Measurements from ENCODE around the gene PIGU.
"Not testable (repeated sequence)": the region's sequence is repeated elsewhere in the genome, so short reads cannot be mapped to it uniquely, and the experiment has no call there.

Gene PIGU

GRCh38 chr20:34703061-34703423 lies 26.1 kb upstream of the PIGU start:
- H3K4me3 Mint-ChIP-seq, result no peak overlapping the region
- intact Hi-C loops (cut with micrococcal nuclease), result no loop called here
- peaks cover 35% of the 10 kb centered on the region for H3K4me1 Mint-ChIP-seq (ENCODE audit: low read depth)
- peaks cover 19% of the 10 kb centered on the region for H3K36me3 Mint-ChIP-seq (ENCODE audit: low read depth)
- no peak overlapping the region for H3K27ac Mint-ChIP-seq
- peaks cover 28% of the 10 kb centered on the region for H3K27me3 Mint-ChIP-seq
- no peaks in the 10 kb centered on the region for H3K9me3 Mint-ChIP-seq

DNA sequence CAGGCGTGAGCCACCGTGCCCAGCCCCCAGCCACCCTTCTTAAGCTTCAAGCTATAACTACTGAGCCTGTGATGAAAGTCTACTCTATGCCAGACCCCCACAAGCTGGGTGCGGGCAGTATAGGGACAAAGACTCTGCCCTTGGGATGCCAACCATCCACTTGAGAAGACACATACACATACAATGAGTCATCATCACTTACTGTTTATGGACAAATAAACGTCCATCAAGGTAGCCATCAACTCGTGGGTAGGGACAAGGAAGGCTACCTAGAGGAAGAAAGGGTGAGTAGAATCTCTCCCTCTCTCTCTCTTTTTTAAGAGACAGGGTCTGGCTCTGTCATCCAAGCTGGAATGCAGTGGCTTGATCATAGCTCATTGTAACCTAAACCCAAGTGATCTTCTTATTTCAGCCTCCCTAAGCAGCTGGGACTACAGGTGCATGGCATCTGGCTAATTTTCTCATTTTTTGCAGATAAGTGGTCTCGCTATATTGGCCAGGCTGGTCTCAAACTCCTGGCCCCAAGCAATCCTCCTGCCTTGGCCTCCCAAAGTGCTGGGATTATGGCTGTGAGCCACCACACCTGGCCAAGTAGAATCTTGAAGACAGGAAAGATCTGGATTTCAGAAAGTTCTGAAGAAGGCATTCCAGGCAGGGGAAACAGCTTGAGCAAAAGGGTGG lies 24.7 kb upstream of the PIGU start:
- no peak overlapping the region for H3K4me3 Mint-ChIP-seq

DNA sequence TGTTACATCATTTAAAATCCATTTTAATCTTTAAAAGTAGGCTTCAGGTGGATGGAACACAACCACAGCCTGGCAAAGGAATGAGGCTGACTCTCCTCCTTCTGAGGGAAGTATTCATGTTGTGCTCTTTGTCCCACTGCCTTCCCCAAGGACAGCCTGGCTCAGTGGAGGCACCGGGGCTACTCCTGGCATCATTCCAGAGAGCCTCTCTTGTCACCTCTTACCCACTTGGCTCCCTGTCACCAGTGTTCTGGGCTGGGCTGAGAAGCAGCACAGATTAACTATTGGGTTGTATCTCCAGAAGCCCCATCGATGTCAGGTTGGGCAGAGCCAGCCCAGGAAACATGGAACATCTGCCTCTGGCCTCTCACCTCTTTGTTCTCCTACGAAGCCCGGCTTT lies 16.5 kb upstream of the PIGU start:
- H3K9me3 Mint-ChIP-seq, result no peaks in the 10 kb centered on the region
- no peak overlapping the region for H3K4me3 Mint-ChIP-seq
- H3K4me1 Mint-ChIP-seq (ENCODE audit: low read depth), result peaks cover 10% of the 10 kb centered on the region
- no peak overlapping the region for H3K27ac Mint-ChIP-seq
- intact Hi-C loops (cut with micrococcal nuclease), result no loop called here
- no peaks in the 10 kb centered on the region for H3K36me3 Mint-ChIP-seq (ENCODE audit: low read depth)
- H3K27me3 Mint-ChIP-seq, result peaks cover 3% of the 10 kb centered on the region

More for the DNA sequence above, 24.7 kb upstream of the PIGU start:
- Mint-ChIP-seq H3K27me3 (peaks cover 27% of the 10 kb centered on the region), H3K9me3 (no peaks in the 10 kb centered on the region), H3K4me1 (ENCODE audit: low read depth) (peaks cover 28% of the 10 kb centered on the region), H3K36me3 (ENCODE audit: low read depth) (peaks cover 16% of the 10 kb centered on the region), H3K27ac (no peak overlapping the region)
- intact Hi-C loops (cut with micrococcal nuclease), result no loop called here

GRCh38 chr20:34691838-34692237 lies 14.9 kb upstream of the PIGU start:
- intact Hi-C loops (cut with micrococcal nuclease), result no loop called here
- Mint-ChIP-seq H3K27me3 (no peaks in the 10 kb centered on the region), H3K4me3 (no peak overlapping the region)

DNA sequence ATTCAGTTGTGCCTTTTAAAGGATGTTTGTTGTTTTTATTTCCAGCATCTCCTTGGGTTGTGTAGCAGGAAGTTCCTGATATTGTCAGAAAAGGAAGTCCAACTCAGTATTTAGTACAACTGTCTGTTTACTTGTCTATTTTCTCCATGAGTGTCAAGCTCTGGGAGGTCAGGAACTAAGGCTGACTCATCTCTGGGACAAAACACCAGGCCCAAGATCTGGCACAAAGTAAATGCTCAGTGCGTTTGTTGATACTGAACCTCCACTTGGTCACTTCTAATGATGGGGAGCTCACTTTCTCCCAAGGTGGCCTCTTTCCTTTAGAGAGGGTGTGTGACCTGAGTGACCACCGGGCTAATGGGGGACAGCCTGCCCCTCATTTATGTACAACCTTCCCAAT lies 12.6 kb upstream of the PIGU start:
- Mint-ChIP-seq H3K36me3 (ENCODE audit: low read depth) (no peaks in the 10 kb centered on the region), H3K27me3 (no peaks in the 10 kb centered on the region), H3K4me1 (ENCODE audit: low read depth) (peaks cover 10% of the 10 kb centered on the region), H3K27ac (no peak overlapping the region), H3K4me3 (no peak overlapping the region), H3K9me3 (no peaks in the 10 kb centered on the region)
- intact Hi-C loops (cut with micrococcal nuclease), result no loop called here

More at GRCh38 chr20:34691838-34692237, 14.9 kb upstream of the PIGU start:
- Mint-ChIP-seq H3K27ac (no peak overlapping the region), H3K36me3 (ENCODE audit: low read depth) (no peaks in the 10 kb centered on the region), H3K4me1 (ENCODE audit: low read depth) (peaks cover 10% of the 10 kb centered on the region), H3K9me3 (no peaks in the 10 kb centered on the region)

DNA sequence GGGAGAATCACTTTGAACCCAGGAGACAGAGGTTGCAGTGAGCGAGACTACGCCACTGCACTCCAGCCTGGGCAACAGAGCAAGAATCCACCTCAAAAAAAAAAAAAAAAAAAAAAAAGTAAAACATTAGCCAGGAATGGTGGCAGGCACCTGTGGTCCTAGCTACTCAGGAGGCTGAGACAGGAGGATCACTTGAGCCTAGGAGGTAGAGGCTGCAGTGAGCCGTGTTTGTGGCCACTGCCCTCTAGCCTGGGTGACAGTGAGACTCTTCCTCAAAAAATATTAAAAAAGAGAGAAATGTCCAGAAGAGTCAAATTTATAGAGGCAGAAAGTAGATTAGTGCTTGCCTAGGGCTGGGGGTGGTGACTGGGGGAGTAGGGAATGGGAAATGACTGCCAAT lies 6.8 kb upstream of the PIGU start:
- H3K9me3 Mint-ChIP-seq, result no peaks in the 10 kb centered on the region
- H3K27me3 Mint-ChIP-seq, result no peaks in the 10 kb centered on the region
- H3K27ac Mint-ChIP-seq, result no peak overlapping the region
- H3K36me3 Mint-ChIP-seq (ENCODE audit: low read depth), result no peaks in the 10 kb centered on the region
- intact Hi-C loops (cut with micrococcal nuclease), result no loop called here
- no peak overlapping the region for H3K4me3 Mint-ChIP-seq
- H3K4me1 Mint-ChIP-seq (ENCODE audit: low read depth), result no peaks in the 10 kb centered on the region

DNA sequence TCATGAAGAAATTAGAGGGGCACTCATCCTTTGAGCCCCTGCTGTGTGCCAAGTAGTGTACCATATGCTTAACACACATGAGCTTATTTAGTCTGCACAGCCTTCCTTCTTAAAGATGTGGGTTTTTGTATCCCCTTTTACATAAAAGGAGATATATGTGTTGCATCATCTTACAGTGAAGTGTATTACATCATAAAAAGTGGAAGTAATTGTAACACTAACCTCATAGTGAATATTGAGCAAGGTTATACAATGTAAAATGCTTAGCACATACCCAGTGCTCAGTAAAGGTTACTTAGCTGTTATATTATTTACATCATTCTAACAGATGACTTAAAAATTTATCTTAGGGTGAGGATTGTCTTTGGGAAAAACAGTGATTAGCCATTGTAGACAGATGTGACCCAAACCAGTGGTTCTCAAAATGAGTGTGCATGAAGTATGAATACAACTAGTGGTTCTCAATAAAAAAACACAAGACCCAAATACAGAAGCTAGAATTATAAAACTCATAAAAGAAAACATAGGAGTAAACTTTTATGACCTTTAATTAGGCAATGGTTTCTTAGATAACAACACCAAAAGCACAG lies 3.8 kb upstream of the PIGU start:
- H3K4me1 Mint-ChIP-seq (ENCODE audit: low read depth), result peaks cover 10% of the 10 kb centered on the region
- H3K36me3 Mint-ChIP-seq (ENCODE audit: low read depth), result peaks cover 9% of the 10 kb centered on the region
- no peaks in the 10 kb centered on the region for H3K9me3 Mint-ChIP-seq
- no peaks in the 10 kb centered on the region for H3K27me3 Mint-ChIP-seq
- no peak overlapping the region for H3K27ac Mint-ChIP-seq
- intact Hi-C loops (cut with micrococcal nuclease), result no loop called here
- no peak overlapping the region for H3K4me3 Mint-ChIP-seq

DNA sequence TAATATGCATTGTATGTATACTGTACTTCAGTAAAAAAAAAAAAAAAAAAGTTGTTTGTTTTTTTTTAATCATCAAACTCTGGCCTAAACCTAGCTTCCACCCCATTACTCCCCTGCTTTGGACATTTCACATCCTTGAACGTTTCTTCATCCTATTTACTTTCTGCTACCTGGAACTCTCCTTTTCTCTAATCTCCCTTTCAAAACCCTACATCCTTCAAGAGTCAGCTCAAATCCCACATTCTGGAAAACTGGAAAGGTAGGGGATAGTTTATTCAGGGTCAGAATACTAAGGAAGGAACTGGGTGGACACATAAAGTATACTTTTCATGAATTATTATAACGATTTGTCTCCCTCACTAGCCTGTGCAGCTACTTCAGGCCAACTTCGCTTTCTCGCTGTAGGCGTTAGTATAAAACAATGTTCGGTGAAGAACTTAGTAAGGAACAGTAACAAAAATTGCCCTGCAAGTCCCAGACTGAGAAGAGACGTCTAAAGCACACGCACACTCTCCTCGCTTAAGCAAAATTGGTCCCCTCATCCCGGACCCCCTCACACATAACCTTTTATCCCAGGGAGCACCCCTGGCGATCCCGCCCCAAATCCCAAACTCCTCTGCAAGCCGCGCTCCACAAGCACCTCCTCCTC lies 775 bp downstream of the PIGU start:
- intact Hi-C loops (cut with micrococcal nuclease), result loop anchor here (2.0 to 5.0 kb wide), 2 partner anchors 29 to 314 kb away; partner anchors contain the start of genes ITCH and TP53INP2
- H3K27ac Mint-ChIP-seq, result peak overlapping the region; percentile 92
- H3K36me3 Mint-ChIP-seq (ENCODE audit: low read depth), result peaks cover 9% of the 10 kb centered on the region
- H3K4me3 Mint-ChIP-seq, result peak overlapping the region; percentile 82
- no peaks in the 10 kb centered on the region for H3K9me3 Mint-ChIP-seq
- peaks cover 19% of the 10 kb centered on the region for H3K4me1 Mint-ChIP-seq (ENCODE audit: low read depth)
- H3K27me3 Mint-ChIP-seq, result no peaks in the 10 kb centered on the region

DNA sequence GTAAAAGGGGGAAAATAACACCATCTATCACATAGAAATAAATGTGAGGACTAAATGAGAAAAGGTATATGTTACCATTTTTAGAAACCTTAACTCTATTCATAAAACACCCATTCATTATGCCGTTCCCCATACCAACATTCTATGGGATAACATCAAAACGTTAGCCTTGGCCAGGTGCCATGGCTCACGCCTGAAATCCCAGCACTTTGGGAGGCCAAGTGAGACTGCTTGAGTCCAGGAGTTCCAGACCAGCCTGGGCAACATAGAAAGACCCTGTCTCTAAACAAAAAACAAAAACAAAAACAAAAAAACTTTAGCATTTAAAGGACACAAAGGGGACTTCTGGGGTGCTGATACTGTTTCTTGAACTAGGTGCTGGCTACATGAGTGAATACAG lies 1.3 kb downstream of the PIGU start:
- H3K27ac Mint-ChIP-seq, result no peak overlapping the region
- no peaks in the 10 kb centered on the region for H3K27me3 Mint-ChIP-seq
- H3K9me3 Mint-ChIP-seq, result no peaks in the 10 kb centered on the region
- no peak overlapping the region for H3K4me3 Mint-ChIP-seq
- peaks cover 19% of the 10 kb centered on the region for H3K4me1 Mint-ChIP-seq (ENCODE audit: low read depth)
- H3K36me3 Mint-ChIP-seq (ENCODE audit: low read depth), result peaks cover 9% of the 10 kb centered on the region
- intact Hi-C loops (cut with micrococcal nuclease), result loop anchor here (5.0 kb wide), 1 partner anchor 313 kb away; the partner anchor contains the start of gene ITCH

DNA sequence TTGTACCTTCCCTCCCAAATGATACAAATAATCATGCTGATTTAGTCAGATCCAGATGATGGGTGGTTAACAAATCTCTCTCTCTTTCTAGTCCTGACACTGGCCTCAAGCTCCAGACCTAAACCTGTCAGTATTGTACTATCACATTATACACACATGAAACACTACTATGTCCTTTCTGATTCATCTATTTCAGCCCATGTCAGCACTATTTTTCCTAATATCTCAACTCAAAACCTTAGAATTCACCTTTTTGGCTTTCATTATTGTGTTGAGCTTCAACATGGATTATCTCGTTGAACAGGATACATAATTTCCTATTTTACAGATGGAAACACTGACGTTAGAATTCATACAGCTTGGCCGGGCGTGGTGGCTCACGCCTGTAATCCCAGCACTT lies 3.5 kb downstream of the PIGU start:
- intact Hi-C loops (cut with micrococcal nuclease), result no loop called here
- Mint-ChIP-seq H3K4me1 (ENCODE audit: low read depth) (peaks cover 19% of the 10 kb centered on the region), H3K36me3 (ENCODE audit: low read depth) (peaks cover 9% of the 10 kb centered on the region), H3K4me3 (no peak overlapping the region), H3K9me3 (no peaks in the 10 kb centered on the region), H3K27ac (no peak overlapping the region), H3K27me3 (no peaks in the 10 kb centered on the region)

GRCh38 chr20:34669094-34669493 lies 7.8 kb downstream of the PIGU start:
- Mint-ChIP-seq H3K9me3 (no peaks in the 10 kb centered on the region), H3K4me1 (ENCODE audit: low read depth) (no peaks in the 10 kb centered on the region), H3K4me3 (no peak overlapping the region), H3K27ac (no peak overlapping the region), H3K36me3 (ENCODE audit: low read depth) (no peaks in the 10 kb centered on the region), H3K27me3 (no peaks in the 10 kb centered on the region)
- intact Hi-C loops (cut with micrococcal nuclease), result no loop called here

GRCh38 chr20:34664751-34665150 lies 12.1 kb downstream of the PIGU start:
- H3K4me3 Mint-ChIP-seq; H3K9me3 Mint-ChIP-seq; H3K36me3 Mint-ChIP-seq (ENCODE audit: low read depth); H3K27me3 Mint-ChIP-seq; intact Hi-C loops (cut with micrococcal nuclease); H3K4me1 Mint-ChIP-seq (ENCODE audit: low read depth); H3K27ac Mint-ChIP-seq: not testable (repeated sequence)

DNA sequence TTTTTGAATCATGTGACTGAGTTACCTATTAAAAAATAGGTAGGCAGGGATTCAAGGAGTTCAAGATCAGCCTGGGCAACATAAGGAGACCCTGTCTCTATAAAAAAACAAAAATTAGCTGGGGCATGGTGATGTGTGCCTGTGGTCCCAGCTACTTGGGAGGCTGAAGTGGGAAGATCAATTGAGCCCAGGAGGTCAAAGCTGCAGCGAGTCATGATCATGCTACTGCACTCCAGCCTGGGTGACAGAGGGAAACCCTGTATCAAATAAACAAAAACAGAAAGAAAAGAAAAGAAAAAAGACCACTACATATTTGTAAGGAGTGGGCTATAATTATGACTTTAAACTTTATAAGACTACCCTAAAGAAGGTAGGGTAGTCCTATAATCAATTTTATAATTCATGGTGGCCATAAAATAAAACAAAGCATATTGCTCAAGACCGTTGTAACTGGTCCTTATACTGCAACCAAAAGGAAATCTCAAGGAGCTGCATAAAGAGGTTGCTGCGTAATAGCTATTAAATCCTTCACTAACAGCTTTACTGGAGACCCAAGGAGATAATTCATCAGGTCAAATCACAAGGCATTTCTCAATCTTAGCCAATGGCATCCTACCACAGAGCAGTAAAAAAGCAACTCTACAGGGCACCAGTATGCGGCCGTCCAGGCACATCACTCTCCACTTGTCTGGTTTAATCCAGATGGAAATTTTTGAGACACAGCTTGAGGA lies 13.5 kb downstream of the PIGU start:
- intact Hi-C loops (cut with micrococcal nuclease), result no loop called here
- H3K9me3 Mint-ChIP-seq, result no peaks in the 10 kb centered on the region
- no peak overlapping the region for H3K27ac Mint-ChIP-seq
- no peak overlapping the region for H3K4me3 Mint-ChIP-seq
- H3K4me1 Mint-ChIP-seq (ENCODE audit: low read depth), result no peaks in the 10 kb centered on the region
- no peaks in the 10 kb centered on the region for H3K27me3 Mint-ChIP-seq
- H3K36me3 Mint-ChIP-seq (ENCODE audit: low read depth), result no peaks in the 10 kb centered on the region

GRCh38 chr20:34661811-34662210 lies 15.1 kb downstream of the PIGU start:
- H3K36me3 Mint-ChIP-seq (ENCODE audit: low read depth); H3K27me3 Mint-ChIP-seq; H3K9me3 Mint-ChIP-seq; H3K4me3 Mint-ChIP-seq; H3K4me1 Mint-ChIP-seq (ENCODE audit: low read depth); H3K27ac Mint-ChIP-seq; intact Hi-C loops (cut with micrococcal nuclease): not testable (repeated sequence)
